ENCODE results near the gene TMEM255B.

The TMEM255B gene

DNA sequence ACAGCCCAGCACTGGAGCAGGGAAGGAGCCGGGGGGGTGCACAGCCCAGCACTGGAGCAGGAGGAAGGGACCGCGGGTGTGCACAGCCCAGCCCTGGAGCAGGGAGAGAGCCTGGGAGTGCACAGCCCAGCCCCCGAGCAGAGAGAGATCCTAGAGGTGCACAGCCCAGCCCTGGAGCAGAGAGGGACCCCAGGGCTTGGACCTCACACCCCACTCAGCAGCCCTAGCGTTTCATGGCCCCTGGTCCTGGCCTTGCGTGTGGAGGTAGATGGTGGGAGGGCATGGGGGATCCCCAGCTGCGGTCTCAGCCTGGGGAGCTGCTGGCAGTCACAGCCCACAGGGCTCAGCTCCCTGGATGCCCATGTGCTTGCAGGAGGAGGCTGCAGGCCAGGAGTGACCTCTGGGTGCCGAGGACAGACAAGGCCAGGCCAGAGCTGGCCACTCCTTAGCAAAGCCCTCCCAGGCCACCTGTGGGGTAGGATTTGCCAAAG, 79.7 kb downstream of the TMEM255B start:
- DNase-seq, result no peak

DNA sequence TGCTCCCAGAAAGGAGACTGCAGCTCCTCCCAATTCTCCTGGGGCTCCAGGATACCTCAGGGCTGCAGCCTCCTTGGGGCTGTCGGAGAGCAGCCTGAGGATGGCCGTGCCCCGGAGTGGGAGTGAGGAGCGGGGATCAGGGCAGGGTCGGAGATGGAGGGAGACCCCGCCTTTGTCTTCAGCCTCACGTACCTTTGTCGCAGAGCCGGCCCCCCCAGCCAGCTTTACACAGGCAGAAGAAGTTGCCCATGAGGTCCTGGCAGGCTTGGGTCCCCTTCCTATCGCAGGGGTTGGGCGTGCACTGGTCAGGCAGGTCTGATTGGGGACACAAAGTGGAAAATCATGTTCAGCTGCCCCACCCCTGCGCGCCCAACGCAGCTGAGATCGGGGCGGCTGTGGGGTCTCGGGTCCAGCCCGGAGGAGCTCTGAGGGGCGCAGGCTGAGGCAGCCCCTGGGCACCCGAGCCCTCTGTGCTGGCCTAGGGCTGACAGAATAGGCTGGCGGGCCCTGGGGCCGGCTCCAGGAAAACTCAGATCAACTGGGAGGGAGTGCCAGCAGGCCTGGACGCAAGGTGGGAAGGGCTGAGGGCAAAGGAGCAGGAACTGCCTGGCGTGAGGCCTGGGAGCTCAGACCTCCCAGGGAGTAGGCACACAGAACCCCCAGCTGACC, 80.6 kb downstream of the TMEM255B start:
- DNase-seq, result no peak

DNA sequence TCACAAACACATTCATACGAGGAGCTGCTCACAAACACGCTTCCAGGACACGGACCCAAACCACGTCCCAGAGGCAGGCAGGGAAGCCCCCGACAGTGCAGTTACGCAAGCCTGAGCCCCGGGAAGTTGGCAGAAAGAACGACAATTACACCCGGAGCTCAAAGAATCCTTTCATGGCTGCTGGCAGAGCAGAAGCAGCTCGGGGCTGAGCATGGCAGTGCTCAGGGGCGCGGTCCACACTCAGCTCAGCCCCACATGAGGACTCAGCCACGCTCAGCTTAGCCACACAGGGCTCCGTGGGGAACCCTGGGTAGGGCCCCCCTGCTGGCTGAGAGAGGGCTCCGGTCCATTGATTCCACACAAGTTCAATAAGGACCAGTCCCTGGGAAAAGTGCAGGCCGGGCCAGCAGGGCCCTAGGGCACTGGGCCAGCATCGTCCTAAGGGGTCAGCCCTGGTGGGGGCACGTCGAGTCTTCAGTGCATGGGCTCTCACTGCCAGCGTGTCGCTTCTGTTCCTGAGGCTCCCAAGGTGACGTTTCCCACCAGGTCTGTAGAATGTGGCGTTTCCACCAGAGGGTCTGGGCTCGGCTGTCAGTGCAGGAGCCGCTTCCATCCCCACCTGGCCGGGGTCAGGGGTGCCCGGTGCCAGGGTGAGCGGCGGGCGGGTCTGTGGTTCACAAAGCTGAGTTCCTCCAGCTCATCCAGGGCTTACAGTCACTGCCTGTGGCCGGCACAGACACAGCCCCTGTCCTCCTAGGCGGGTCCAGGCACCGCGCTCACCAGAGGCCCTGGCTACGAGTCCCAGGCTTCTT, 81.7 kb downstream of the TMEM255B start:
- DNase-seq, result no peak

DNA sequence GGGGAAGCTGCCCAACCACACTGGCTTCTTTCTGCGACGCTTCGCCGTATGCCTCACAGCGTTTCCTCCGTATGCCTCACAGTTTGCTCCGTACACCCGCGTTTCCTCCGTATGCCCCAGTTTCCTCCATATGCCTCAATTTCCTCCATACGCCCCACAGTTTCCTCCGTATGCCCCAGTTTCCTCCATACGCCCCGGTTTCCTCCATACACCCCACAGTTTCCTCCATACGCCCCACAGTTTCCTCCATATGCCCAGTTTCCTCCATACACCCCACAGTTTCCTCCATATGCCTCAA, 82.3 kb downstream of the TMEM255B start:
- no peak for DNase-seq

DNA sequence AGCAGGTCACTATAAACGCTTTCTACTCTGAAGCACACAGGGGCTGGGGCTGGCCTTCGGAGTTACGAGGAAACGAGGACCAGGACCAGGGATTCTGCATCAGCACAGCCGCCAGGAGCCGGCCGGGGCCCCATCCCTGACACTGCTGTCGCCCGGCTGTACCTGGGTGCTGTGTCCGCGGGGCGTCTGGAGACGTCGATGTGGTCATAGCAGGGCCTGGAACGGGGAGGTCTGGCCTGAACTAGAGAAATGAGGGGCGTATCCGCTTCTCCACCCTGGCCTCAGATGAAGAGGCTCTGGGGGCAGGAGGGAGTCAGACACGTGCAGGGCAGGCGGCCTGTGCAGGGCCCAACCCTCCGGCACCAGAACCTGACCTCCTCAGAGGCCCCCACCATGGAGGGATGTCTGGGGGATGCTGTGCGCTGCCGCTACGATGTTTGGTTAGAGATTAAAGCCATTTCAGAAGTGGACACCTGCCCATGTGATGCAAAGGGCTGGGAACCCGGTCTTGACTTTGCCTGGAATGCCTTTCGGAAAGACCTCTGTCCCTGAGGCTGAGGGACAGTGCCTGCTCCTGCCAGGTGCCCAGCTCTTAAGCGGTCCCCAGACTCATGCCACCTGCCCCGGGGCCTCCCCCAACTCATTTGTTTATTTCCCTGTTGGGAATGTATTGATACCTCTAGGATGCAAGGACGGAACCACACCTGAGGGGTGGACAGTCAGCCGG, 83.5 kb downstream of the TMEM255B start:
- DNase-seq, result no peak

DNA sequence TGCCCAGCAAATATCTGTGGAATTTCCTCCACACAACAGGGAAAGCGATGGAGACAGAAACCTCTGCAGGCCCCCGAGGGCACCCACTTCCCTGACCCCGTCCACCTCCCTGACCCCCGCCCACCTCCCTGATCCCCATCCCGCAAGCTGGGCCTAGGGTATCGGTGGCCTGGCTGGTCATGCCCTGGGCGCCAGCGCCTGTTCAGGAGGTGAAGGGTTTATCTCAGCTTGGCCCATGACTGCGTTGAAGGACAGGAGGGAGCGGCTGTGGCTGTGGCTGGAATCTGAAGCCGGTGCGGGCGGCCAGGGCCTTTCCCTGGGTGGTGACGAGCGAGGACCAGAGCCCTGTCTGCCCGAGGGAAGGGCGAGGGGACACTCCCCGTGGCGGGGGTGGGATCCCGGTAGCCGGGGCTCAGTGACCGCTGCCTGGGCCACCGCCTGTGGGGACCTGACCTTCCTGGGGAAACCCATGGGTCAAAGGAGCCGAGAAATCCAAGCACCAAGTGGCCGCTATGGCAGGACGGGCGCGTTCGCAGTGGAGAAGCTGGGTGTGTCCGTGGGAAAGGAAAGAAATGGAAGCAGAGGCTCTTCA, 84.1 kb downstream of the TMEM255B start:
- DNase-seq, result no peak

DNA sequence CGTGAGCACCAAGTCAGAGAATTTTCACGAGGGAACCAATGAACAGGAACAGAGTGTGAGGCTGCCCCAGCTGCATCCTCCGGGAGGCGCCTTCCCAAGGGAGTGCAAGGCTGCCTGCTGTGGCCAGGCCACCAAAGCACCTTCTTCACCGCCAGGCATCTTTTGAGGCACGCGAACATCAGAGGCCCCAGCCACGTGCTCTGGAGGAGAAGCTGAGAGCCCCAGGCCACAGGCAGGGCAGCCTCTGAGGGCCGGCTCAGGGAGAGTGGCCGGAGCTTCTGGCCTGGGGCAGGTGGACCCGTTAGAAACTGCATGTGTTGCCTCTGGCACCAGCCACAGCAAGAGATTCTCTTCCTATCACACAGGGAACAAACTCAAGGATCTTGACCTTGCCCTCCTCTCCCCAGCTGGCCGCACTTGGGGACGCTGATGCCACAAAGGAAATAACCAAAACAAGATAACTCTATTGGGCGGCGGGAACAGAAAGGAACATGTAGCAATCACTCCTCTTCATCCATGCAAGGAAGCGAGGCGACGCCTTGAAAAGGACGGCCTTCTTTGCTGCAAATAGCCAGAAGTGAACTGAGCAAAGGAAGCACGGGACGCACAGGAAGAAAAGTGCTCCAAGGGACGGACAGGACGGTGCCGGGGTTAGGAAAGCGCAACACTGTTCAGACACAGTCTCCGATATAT, 85.0 kb downstream of the TMEM255B start:
- no peak for DNase-seq

DNA sequence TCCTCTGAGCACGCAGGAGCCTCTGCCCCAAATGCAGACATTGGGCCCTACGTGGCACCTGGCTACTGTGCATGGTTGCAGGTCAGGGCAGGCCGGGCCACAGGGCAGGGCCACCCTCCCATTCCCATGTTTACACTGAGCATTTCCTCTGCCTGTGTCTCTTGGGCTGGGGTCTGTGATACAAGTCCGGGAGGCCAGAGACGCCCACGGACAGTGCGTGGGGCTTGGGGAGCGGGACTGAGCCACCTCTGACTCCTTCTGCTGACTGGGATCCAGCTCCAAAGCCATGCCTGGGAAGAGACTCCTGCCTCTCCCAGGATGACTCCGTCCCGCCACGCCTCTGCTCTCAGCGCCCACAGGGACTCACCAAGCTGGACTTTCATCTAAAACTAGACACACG, 86.0 kb downstream of the TMEM255B start:
- DNase-seq, result no peak

DNA sequence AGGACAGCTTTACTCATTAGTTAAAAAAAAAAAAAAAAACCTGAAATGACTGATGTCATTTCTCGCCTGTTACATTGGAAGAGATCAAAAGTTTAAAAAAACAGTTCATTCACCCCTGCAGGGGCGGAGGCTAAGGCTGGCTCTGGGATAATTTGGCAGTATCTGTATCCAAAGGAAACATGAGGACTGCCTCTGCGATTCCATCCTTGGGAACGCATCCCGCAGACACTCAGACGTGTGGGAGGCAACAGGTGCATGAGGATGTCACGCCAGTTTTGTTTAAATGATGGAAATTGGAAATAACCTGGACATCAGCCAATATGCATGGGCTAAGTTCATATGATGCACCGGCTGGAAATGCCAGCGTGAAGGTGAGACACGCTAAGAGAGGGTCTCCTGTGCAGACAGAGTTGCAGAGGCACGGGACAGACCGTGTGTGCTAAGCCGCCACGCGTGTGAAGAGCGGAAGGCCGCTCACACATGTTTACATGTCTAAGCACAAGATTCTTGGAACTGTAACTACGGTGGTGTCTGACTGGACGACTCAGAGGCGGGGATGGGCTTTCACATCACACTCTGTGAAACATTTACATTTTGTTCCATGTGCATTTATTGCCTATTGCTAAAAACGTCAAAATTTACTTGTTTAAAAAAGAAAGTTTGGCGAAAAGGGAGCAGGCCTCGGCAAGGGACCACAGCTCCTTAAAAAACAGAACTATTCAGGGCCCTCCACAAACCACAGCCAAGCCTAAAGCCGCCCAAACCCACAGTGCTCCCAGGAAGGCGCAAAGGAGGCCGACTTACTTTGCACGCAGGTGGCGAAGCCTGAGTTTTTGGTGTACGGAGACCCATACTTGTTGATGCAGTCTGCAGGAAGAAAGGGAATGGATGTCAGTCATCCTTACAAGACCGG, 87.0 kb downstream of the TMEM255B start:
- DNase-seq, result no peak

DNA sequence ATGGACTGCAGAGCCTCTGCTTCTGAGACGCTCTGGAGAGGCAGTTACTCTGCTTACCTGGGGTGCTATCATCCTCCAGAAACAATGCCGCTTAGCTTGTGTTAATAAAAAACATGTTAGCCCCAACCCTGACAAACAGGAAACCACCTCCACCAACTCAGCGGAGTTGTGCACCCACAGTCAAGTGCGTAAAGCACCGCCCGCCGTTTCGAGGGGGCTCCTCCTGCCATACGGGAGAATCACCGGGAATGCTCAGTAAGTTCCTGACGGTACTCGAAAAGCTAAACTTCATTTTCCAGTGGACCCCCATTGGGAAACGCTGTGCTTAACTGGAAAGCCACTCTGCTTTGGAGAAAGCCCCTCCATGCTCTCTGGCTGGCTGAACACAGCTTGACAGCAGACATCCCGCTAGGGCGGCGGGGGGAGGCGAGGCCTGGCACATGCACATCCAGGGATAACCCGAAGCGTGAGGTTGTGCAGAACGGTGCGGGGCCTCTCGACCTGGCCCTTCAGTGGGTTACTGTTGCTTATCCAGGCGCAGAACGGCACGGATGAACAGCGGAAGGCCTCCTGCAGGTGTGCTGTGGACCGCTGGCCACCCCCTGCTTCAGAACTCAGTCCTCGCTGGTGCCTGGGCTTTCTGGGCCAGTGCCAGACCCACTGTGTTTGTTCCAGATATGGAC, 87.8 kb downstream of the TMEM255B start:
- DNase-seq, result peak; percentile 20

DNA sequence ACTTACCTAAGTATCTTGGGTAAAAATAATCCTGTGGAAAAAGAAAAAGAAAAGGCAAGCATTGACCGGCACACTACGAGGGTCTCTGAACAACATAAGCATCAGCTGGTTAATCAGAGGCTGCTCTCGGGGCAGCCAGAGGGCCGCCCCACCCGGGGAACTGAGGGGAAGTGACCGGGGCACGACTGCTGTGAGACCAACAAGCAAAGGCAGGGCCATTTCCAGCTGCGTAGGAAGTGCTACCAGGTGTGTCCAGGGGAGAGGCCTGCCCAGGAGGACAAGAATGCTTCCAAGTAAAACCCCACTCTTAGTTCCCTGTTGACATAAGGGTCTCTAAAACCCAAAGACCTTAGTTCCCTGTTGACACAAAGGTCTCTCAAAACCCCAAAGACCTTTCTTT, 89.0 kb downstream of the TMEM255B start:
- no peak for DNase-seq

DNA sequence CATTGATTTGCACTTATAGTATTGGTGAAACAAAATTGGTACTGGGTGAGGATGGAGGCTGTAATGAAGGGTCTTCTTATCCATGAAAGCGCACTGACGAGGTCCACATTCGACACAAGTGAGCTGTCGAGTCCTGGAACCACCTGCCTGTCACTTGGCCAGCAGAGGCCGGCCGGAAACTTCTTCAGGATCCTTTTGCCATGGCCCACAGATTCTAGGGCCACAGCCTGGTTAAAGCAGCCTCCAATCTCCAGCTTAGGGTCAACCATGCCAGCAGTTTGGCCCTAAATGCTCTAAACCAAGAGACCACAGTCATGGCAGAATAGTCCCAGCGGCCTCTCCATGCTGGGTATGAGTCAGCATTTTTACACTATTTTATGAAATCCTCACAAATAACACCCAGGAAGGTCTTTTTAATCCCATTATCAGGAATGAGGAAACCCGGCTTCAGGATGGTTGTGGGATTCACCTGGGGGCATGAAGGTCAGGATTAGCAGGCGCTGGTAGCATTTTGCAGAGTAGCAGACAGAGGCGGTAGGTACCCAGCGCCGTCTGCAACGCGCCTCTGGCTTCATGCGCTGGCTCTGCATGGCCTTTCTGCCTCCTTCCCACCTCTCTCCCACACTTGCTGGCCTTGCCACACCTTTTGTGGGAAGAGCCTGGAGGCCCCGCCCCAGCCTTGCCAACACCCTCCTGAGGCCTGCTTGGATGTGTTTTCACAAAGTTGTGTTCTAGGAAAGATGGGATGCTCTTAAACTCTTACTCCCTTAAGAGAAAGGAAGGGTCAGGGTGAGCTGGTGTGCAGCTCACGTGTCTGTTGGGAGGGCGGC, 89.6 kb downstream of the TMEM255B start:
- no peak for DNase-seq

DNA sequence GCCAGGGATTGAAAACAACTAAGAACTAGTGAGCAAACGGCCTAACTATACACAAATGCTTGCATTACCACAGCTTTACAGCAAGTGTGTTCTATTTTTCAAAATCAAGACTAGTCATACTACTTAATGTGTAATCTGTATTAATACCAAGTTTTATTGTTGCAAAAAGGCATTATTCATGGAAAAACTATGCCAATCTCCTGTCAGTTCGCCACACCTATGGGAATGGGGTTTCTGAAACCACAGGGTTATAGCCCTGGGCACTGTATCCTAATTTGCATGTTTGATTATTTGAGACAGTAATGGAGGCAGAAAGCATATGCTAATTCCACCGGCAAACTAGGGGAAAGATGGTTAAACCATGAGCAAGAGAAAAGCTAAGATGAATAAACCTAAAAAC, 90.5 kb downstream of the TMEM255B start:
- DNase-seq, result no peak

DNA sequence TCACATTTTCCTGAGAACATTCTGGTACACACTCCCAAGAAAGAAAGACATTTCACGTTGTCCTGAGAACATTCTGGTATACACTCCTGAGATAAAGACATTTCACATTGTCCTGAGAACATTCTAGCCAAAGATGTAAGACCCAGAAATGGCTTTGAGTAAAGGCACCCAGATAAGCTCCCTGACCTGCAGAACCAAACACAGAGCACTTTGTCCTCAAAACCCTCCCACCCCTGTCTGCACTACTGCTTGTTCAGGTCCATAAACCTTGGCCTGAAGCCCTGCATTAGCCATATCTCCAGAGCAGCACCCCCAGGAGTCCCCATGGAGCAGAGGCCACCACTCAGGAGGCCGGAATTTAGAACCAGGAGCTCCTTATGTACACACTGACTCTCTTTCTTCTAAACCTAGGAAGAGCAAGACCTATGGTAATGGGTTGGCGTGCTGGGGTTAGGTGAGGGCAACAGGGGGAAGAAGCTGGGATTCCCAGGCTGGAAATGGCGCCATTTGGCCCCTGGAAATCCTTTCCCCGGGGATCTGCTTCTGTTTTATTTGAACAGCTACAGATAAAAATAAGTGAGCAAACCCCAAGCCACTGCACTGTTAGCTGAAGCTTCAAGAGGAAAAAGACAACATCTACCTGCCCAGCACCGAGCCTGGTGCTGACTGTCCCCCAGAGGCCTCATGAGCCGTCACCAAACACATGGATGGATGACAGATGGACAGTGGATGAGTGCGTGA, 91.1 kb downstream of the TMEM255B start:
- no peak for DNase-seq

DNA sequence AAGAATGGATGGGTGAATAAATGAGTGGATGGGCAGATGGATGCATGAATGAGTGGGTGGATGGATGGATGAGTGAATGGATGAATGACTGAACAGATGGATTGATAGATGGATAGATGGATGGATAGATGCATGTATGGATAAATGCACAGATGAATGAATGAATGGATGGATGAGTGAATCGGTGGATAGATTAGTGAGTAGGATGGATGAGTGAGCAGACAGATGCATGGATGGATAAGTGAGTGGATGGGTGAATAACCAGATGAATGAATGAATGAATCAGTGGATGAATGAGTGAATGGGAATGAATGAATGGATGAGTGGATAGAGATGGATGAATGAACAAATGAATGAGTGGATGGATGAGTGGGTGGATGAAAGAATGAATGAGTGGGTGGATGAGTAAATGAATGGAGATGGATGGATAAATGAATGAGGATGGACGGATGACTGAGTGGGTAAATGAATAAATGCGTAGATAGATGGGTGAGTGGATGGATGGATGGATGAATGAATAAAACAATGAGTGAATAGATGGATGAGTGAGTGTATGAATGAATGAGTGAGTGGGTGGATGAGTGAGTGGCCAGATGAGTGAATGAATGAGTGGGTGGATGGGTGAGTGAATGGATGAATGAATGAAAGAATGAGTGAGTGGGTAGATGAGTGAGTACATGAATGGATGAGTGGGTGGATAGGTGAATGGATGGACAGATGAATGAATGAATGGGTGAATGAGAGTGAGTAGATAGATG, 91.9 kb downstream of the TMEM255B start:
- no peak for DNase-seq

DNA sequence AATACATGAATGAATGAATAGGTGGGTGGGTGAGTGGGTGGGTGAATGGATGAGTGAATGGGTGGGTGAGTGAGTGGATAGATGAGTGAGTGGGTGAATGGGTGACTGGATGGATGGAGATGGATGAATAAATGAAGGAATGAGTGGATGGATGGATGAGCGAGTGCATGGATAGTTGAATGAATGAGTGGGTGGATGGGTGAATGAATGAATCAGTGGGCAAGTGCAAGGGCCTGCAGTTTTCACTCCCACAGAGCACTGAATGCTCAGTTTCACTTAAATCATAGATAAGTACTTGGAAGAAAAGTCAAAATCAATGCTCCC, 92.4 kb downstream of the TMEM255B start:
- DNase-seq, result no peak

DNA sequence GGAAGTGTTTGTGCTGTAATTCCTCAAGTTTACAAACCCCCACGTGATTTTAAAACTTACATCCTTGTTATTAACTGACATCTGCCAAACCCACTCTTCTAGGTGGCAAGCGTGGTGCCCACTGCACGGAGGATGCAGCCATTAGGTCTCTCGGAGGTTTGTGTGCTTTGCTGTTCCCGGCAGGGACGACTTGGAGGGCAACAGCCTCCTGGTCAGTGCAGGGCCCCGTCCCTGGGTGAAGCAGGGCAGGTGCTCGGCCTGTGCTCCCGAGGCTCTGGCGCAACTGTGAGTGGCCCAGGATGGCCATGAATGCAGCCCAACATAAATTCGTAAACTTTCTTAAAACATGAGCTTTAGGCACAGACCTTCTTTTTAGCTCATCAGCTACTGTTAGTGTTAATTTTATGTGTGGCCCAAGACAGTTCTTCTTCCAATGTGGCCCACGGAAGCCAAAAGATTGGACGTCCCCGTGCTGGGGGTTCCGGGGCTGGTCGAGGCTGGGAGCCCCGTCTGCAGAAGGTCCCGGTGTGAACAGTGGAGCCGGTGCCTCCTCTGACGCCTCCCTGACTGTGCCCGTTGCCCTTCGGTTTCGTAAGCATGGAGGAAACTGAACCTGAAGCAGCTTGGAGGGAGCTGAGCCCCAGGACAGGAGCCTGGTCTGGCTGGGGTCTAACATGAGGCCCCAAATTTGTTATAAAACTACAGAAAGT, 93.0 kb downstream of the TMEM255B start:
- DNase-seq, result no peak
